WTC11 (cell line): ENCODE measurements around the gene POLG. TPM values are rescaled to one million over a fixed set of nuclear protein-coding genes. Genes with fewer than 3 reads are reported as not detected.

Source experiments
- ATAC-seq: fragments of 200-7000 bp; cut with Tn5 transposase; 2 replicates; pipeline ENCODE4 v1.10.0; 2021; ENCODE audit warnings: mild to moderate bottlenecking, moderate library complexity
- CTCF ChIA-PET: fragments of 300-600 bp; sonication (Branson Sonifier 250); formaldehyde crosslinking; loops from one replicate; lab custom pipeline; 2021; ENCODE audit warnings: antibody characterized with exemption; lab: Charles Lee
- POLR2A ChIA-PET: fragments of 350-600 bp; sonication (Branson Sonifier 250); formaldehyde crosslinking; loops from one replicate; lab custom pipeline; 2021; ENCODE audit warnings: antibody characterized with exemption; lab: Charles Lee
- DNase-seq: peaks from one replicate; pipeline ENCODE4 v3.0.0; 2021; ENCODE audit warnings: low spot score
- H3K27ac Mint-ChIP-seq: 2 replicates; pipeline ENCODE4 v1.8.0; 2021; ENCODE audit warnings: mixed read lengths
- H3K27me3 Mint-ChIP-seq: 2 replicates; pipeline ENCODE4 v1.8.0; 2021; ENCODE audit warnings: low read depth, mild to moderate bottlenecking, moderate library complexity, mixed read lengths
- H3K36me3 Mint-ChIP-seq: 2 replicates; pipeline ENCODE4 v1.8.0; 2021; ENCODE audit warnings: mixed read lengths
- H3K4me1 Mint-ChIP-seq: 2 replicates; pipeline ENCODE4 v1.8.0; 2022; ENCODE audit warnings: mixed read lengths
- H3K4me3 Mint-ChIP-seq: 2 replicates; pipeline ENCODE4 v1.8.0; 2021; ENCODE audit warnings: mild to moderate bottlenecking, moderate library complexity, mixed read lengths
- H3K9me3 Mint-ChIP-seq: 2 replicates; pipeline ENCODE4 v1.8.0; 2021; ENCODE audit warnings: mixed read lengths
- ATF3 ChIP-seq: sonication (generic); formaldehyde crosslinking; conservative IDR thresholded peaks from 2 replicates; pipeline ENCODE4 v1.8.1; 2022; ENCODE audit warnings: mild to moderate bottlenecking, missing genetic modification reagents
- CDX4 ChIP-seq: fragments of 250-450 bp; sonication (Bioruptor Pico); IDR thresholded peaks from 2 replicates; pipeline ENCODE4 v1.9.0; 2021; ENCODE audit warnings: moderate library complexity, mild to moderate bottlenecking, inconsistent platforms, borderline replicate concordance
- CREB1 ChIP-seq: sonication (generic); formaldehyde crosslinking; IDR thresholded peaks from 2 replicates; pipeline ENCODE4 v1.8.0; 2023; ENCODE audit warnings: mild to moderate bottlenecking, missing genetic modification reagents
- CTCF ChIP-seq: fragments of 200-600 bp; IDR thresholded peaks from 2 replicates; pipeline ENCODE4 v1.8.0; 2022; ENCODE audit warnings: antibody characterized with exemption
- E2F1 ChIP-seq: sonication (generic); formaldehyde crosslinking; IDR thresholded peaks from 2 replicates; pipeline ENCODE4 v1.8.0; 2022; ENCODE audit warnings: mild to moderate bottlenecking, missing genetic modification reagents
- HMGA2 ChIP-seq: fragments of 250-450 bp; sonication (Bioruptor Pico); IDR thresholded peaks from 2 replicates; pipeline ENCODE4 v1.4.0; 2021; ENCODE audit warnings: mild to moderate bottlenecking, moderate library complexity
- HMGXB4 ChIP-seq: sonication (generic); formaldehyde crosslinking; IDR thresholded peaks from 2 replicates; pipeline ENCODE4 v1.8.1; 2023; ENCODE audit warnings: mild to moderate bottlenecking, moderate library complexity, missing genetic modification reagents
- IRF1 ChIP-seq: sonication (generic); formaldehyde crosslinking; IDR thresholded peaks from 2 replicates; pipeline ENCODE4 v1.8.0; 2023; ENCODE audit warnings: missing genetic modification reagents
- JAZF1 ChIP-seq: fragments of 250-450 bp; sonication (Bioruptor Pico); IDR thresholded peaks from 2 replicates; pipeline ENCODE4 v1.9.0; 2021; ENCODE audit warnings: moderate library complexity, mild to moderate bottlenecking, inconsistent platforms
- KAT7 ChIP-seq: sonication (generic); formaldehyde crosslinking; IDR thresholded peaks from 2 replicates; pipeline ENCODE4 v1.8.1; 2023; ENCODE audit warnings: missing genetic modification reagents, mild to moderate bottlenecking, borderline replicate concordance
- MAX ChIP-seq: sonication (generic); formaldehyde crosslinking; IDR thresholded peaks from 2 replicates; pipeline ENCODE4 v1.8.0; 2022; ENCODE audit warnings: mild to moderate bottlenecking, missing genetic modification reagents
- NFATC4 ChIP-seq: fragments of 250-450 bp; sonication (Bioruptor Pico); IDR thresholded peaks from 2 replicates; pipeline ENCODE4 v1.9.0; 2021; ENCODE audit warnings: mild to moderate bottlenecking
- NFE2L1 ChIP-seq: sonication (generic); formaldehyde crosslinking; IDR thresholded peaks from 2 replicates; pipeline ENCODE4 v1.8.1; 2023; ENCODE audit warnings: missing genetic modification reagents
- NFYB ChIP-seq: sonication (generic); formaldehyde crosslinking; conservative IDR thresholded peaks from 2 replicates; pipeline ENCODE4 v1.8.0; 2022; ENCODE audit warnings: low read depth, missing genetic modification reagents
- PRRX2 ChIP-seq: fragments of 250-450 bp; sonication (Bioruptor Pico); IDR thresholded peaks from 2 replicates; pipeline ENCODE4 v1.8.0; 2021; ENCODE audit warnings: mild to moderate bottlenecking
- RORB ChIP-seq: fragments of 250-450 bp; sonication (Bioruptor Pico); IDR thresholded peaks from 2 replicates; pipeline ENCODE4 v1.9.0; 2021; ENCODE audit warnings: mild to moderate bottlenecking
- SOX15 ChIP-seq: fragments of 250-450 bp; sonication (Bioruptor Pico); IDR thresholded peaks from 2 replicates; pipeline ENCODE4 v1.9.0; 2021; ENCODE audit warnings: mild to moderate bottlenecking
- TEAD1 ChIP-seq: sonication (generic); formaldehyde crosslinking; IDR thresholded peaks from 2 replicates; pipeline ENCODE4 v1.8.0; 2022; ENCODE audit warnings: mild to moderate bottlenecking, missing genetic modification reagents
- USF1 ChIP-seq: sonication (generic); formaldehyde crosslinking; IDR thresholded peaks from 2 replicates; pipeline ENCODE4 v1.8.0; 2022; ENCODE audit warnings: mild to moderate bottlenecking, missing genetic modification reagents
- USF2 ChIP-seq: sonication (generic); formaldehyde crosslinking; IDR thresholded peaks from 2 replicates; pipeline ENCODE4 v1.8.1; 2023; ENCODE audit warnings: mild to moderate bottlenecking, missing genetic modification reagents, moderate library complexity
- ZBTB43 ChIP-seq: sonication (generic); formaldehyde crosslinking; IDR thresholded peaks from 2 replicates; pipeline ENCODE4 v1.8.1; 2023; ENCODE audit warnings: mild to moderate bottlenecking, missing genetic modification reagents
- ZSCAN18 ChIP-seq: fragments of 250-450 bp; sonication (Bioruptor Pico); IDR thresholded peaks from 2 replicates; pipeline ENCODE4 v2.1.2; 2022; ENCODE audit warnings: mild to moderate bottlenecking, moderate library complexity
- total RNA-seq: library from RNA; stranded (reverse); gene quantifications from 3 replicates; pipeline ENCODE4 v1.2.3, GENCODE V29; 2021

Gene POLG
- total RNA-seq, 1 experiment from 2014 or later = 76.2 TPM

- DNase-seq (no peak), ATAC-seq (no peak)
- H3K27me3 Mint-ChIP-seq = no peaks in the 10 kb centered on the region
- ChIA-PET POLR2A (no interaction called here), CTCF (interaction anchor here (0.6 kb wide), 1 partner anchor 23 kb away, joined by 3 read pairs; no protein-coding TSS in a partner anchor)
- no peak for TF ChIP-seq JAZF1 (CRISPR knock-in tag)
- TF ChIP-seq ZBTB43 = no peak
- TF ChIP-seq HMGXB4 = no peak
- H3K4me1 Mint-ChIP-seq = no peaks in the 10 kb centered on the region
- peaks cover 79% of the 10 kb centered on the region for H3K36me3 Mint-ChIP-seq
- no peak overlapping the region for H3K27ac Mint-ChIP-seq
- H3K4me3 Mint-ChIP-seq = no peak overlapping the region
- H3K9me3 Mint-ChIP-seq = no peaks in the 10 kb centered on the region
These were observed 9.4 kb downstream of the POLG start for GRCh38 chr15:89325039-89325803.

GRCh38 chr15:89323825-89324224 is 10.8 kb downstream of the POLG start:
- DNase-seq = no peak
- Mint-ChIP-seq H3K27me3 (no peaks in the 10 kb centered on the region), H3K9me3 (no peaks in the 10 kb centered on the region), H3K27ac (no peak overlapping the region), H3K4me3 (no peak overlapping the region), H3K4me1 (no peaks in the 10 kb centered on the region), H3K36me3 (peaks cover 78% of the 10 kb centered on the region)
- TF ChIP-seq NFE2L1 (CRISPR knock-in tag) (no peak), TEAD1 (CRISPR knock-in tag) (no peak), CTCF (no peak), USF2 (CRISPR knock-in tag) (no peak), RORB (CRISPR knock-in tag) (no peak), PRRX2 (no peak), MAX (CRISPR knock-in tag) (no peak), USF1 (CRISPR knock-in tag) (no peak), CREB1 (CRISPR knock-in tag) (no peak), ATF3 (CRISPR knock-in tag) (no peak), IRF1 (CRISPR knock-in tag) (no peak), CDX4 (CRISPR knock-in tag) (no peak), NFYB (CRISPR knock-in tag) (no peak), HMGA2 (no peak), NFATC4 (CRISPR knock-in tag) (no peak), KAT7 (CRISPR knock-in tag) (no peak), SOX15 (no peak), E2F1 (CRISPR knock-in tag) (no peak), ZSCAN18 (no peak)
- POLR2A ChIA-PET = no interaction called here
- CTCF ChIA-PET = no interaction called here
- ATAC-seq = no peak
